GM19043 (cell line): Measurements from ENCODE around the gene RUNX2.

Experiments
- ATAC-seq: cut with Tn5 transposase; IDR thresholded peaks from one replicate; pipeline ENCODE4 v1.9.1; 2021; ENCODE audit warnings: low read depth; ENCODE audit not compliant: unreplicated experiment

The RUNX2 gene

DNA sequence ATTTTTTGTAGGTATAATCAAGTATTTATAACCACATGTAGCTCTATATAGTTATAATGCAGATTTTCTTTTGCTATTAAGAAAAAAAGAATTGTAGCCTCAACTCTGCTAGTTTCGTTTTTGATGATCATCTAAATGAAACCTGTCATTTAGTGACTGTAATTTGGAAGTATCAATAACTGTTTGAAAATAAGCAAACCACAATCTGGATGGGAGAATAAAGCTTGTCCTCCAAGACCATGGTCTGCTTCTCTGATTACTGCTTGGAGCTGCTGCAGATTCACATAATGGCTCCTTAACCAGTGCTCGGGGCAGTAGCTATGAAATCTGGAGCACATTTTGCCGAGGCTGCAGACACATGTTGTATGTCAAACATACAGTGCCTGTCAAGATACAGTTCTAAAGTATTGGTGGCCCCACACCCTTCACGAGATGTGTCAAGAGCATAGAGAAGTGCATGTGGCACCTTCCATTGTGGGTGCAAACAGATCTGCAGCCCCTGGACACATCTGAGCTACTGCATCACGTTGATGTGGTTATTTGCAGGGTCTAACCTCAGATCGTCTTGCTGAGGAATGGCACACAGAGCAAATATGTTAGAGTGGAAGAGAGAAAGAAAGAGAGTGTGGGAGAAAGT, 305.3 kb downstream of the RUNX2 start:
- ATAC-seq = no peak

- no peak for ATAC-seq
Observed at GRCh38 chr6:45634231-45634630, 306.1 kb downstream of the RUNX2 start.

DNA sequence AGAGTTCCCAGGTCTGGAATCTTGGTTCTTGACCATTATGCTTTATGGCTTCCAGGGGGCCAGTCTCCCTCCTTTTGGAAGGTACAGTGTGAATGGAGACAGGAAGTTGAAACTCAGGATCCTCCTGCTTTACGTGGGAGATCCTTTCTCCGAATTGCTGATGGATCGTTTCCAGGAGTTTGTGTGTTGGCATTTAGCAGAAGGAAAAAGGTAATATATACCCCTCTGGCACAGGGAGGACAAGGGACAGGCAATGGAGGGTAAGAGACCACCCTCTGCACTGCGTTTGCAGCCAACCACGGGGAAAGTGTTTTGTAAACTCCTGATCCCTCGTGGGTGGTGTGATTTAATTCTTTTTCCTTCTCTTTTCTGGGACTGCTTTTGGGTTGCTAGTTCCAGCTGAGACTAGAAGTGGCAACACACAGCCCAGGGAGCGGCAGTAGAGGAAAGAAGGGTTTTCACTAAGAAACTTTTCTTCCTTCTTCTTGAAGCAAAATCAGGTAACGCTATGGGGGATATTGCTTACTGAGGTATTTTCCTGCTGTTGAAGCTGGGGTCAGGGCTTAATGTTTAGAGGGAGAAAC, 307.2 kb downstream of the RUNX2 start:
- ATAC-seq = no peak

- ATAC-seq = no peak
Observed at GRCh38 chr6:45637056-45637455, 308.9 kb downstream of the RUNX2 start.

DNA sequence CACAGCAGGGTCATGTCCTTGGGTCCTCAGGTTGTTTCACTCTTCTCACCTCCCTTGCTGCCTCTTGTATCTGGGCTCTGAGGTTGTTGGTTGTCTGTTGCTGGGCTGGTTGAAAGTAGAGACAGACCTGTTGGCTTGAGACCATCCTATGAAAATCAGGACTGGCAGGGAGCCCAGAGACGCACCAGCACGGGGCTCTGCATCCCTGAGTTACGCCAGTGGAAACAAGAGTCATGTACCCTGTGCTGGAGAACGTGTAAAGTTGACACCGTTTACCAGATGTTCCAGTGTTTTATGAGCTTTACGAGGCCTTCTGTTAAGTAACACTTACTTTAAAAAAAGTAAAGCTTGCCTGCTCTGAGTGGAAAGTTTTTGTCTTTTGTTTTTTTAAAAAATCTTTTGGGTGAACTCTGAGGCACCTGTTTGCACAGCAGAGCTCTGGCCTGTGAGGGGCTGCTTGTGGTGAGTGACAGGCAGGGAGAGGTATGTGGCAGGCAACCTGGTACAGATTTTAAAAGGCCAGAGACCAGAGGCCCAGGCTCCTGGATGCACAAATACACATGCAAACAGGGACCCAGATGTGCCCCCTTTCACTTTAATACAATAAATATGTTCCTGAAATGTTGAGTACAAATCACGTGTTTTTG, 309.6 kb downstream of the RUNX2 start:
- ATAC-seq = no peak

- no peak for ATAC-seq
Observed at GRCh38 chr6:45640081-45640491, 312.0 kb downstream of the RUNX2 start.

- no peak for ATAC-seq
Observed at GRCh38 chr6:45640811-45641210, 312.7 kb downstream of the RUNX2 start.

DNA sequence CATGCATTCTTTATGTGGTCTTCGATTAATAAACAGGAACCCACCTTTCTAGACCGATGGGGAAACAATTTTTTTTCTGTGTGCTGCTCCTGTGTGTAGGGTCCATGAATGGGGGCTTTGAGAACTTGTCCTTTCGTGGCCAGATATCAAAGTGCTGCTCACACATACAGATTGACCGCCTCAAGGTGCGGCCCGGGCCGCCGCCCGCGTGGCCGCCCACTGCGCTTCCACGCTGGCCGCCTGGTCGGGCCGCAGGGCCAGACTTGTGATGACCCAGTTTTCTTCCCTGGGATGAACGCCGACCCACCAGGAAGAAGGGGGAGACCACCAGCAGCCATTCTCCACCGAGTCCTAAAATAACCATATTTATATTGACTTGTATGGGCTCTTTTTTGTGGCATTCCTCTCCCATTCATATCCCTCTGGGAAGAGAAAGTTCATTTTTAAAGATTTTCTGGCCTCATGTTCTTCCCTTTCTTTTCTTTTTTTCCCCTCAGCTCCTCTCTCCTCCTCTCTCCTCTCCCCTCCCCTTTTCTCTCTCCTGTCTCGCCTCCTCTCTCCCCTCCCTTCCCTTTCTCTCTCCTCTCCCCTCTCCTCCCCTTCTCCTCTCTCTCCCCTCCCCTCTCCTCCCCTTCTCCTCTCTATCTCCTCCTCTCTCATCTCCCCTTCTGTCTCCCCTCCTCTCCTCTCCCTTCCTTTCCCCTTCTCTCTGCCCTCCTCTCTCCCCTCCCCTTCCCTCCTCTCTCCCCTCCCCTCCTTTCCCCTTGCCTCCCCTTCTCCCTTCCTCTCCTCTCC, 314.4 kb downstream of the RUNX2 start:
- ATAC-seq = no peak

GRCh38 chr6:45643126-45643525, 315.0 kb downstream of the RUNX2 start:
- no peak for ATAC-seq

DNA sequence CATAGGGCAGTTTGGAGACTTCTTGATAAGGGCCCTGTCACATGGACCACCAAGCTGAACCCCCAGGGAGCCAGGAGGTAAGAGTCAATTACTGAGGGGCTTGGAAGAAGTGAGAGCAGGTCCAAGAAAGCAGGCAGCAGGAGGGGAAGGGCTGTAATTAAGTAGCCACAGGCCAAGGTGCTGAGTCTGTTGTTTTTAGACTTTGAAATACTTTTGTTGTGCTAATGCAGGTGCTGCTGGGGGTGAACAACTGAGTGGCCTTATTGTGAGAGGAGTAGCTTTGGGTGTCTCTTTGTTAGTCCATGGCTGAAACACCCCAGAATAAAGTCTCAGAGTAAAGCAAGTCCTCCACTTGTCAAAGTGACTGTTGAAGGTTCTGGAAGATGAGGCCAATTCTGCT, 316.6 kb downstream of the RUNX2 start:
- no peak for ATAC-seq

GRCh38 chr6:45645302-45645701, 317.2 kb downstream of the RUNX2 start:
- no peak for ATAC-seq

- no peak for ATAC-seq
Observed at GRCh38 chr6:45647341-45648261, 319.5 kb downstream of the RUNX2 start.

GRCh38 chr6:45648262-45648620, 320.1 kb downstream of the RUNX2 start:
- no peak for ATAC-seq

DNA sequence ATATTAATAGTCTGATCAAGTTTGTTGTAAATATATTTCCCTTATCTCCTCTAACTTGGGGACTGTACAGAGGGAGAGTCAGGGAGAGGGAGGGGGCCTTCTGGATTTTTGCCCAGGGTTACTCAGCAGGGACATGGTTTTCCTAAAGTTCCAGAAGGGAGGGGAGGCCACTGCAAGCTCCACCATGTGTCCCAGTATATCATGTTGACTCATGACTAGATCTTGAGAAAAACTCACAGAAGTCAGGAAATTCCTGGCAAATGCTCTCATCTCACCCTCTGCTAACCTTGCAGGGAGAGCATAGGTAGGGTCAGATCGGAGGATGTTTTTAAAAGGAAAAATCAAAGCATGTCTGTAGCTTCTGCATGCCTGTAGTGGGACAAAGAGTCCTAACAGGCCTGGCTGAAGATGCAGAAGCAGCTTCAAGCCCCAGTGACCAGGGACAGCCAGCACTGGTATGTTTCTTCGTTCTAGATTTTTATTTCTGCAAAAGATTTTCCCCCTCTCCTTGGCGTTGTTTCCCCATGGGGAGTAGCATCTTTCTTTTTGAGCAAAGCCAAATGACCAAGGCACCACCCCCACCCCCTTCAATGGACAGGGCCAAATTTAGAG, 322.5 kb downstream of the RUNX2 start:
- ATAC-seq = no peak

GRCh38 chr6:45651301-45651700, 323.2 kb downstream of the RUNX2 start:
- no peak for ATAC-seq

DNA sequence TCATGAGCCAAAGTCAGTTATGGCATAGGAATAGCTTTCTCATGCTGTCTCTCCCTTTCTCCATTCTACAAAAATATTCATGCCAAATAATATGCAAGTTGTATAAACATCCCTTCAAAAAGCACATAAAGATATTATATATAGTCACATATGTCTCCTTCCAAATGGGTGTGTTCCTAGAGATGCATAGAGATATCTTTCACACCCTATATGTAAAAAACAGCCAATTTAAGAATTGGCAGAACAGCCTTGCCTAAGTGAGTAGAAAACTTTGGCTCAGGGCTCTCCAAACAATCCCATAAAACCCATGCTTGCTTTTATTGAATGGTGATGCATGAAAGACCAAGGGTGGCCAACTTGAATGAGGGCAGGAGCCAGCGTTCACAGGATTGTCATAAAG, 324.3 kb downstream of the RUNX2 start:
- ATAC-seq = no peak

- no peak for ATAC-seq
Observed at GRCh38 chr6:45653117-45653883, 325.2 kb downstream of the RUNX2 start.

DNA sequence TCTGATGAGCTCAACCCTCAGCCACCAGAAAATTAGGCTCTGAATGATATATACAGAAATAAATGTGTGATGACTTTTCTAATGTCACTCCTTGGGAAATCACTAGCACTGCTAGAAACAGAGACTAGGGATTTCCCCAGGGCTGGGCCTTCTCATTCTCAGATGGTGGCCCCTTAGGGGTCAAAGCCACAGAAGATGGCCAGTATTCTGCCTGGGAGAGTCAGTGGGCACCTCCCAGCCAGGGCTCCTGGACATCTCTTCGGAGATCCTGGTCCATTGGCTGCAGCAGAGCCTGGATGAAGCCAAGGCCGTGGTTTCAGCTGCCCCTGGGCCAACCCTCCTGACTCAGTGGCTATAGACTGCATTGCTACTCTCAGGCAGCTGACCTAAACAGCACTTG, 326.5 kb downstream of the RUNX2 start:
- ATAC-seq = no peak

- no peak for ATAC-seq
Observed at GRCh38 chr6:45655745-45656476, 327.8 kb downstream of the RUNX2 start.
